Measurements from ENCODE around the gene FRS2.

DNA sequence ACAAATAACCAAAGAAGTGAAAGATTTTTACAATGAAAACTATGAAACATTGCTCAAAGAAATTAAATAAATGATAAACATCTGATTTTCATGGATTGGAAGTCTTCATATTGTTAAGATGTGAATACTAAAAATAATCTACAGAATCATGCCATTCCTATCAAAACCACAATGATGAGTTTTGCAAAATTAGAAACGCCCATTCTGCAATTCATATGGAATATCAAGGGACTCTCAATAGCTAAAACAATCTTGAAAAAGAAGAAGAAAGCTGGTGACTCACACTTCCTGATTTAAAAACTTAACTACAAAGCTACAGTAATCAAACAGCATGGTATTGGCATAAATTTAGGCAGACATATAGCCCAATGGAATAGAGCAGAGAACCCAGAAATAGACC is 74.9 kb downstream of the FRS2 start:
- TF ChIP-seq, protein P1, sequence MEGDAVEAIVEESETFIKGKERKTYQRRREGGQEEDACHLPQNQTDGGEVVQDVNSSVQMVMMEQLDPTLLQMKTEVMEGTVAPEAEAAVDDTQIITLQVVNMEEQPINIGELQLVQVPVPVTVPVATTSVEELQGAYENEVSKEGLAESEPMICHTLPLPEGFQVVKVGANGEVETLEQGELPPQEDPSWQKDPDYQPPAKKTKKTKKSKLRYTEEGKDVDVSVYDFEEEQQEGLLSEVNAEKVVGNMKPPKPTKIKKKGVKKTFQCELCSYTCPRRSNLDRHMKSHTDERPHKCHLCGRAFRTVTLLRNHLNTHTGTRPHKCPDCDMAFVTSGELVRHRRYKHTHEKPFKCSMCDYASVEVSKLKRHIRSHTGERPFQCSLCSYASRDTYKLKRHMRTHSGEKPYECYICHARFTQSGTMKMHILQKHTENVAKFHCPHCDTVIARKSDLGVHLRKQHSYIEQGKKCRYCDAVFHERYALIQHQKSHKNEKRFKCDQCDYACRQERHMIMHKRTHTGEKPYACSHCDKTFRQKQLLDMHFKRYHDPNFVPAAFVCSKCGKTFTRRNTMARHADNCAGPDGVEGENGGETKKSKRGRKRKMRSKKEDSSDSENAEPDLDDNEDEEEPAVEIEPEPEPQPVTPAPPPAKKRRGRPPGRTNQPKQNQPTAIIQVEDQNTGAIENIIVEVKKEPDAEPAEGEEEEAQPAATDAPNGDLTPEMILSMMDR (IDR thresholded peaks at IDR 0.05; ENCODE audit: poor library complexity, severe bottlenecking): no peak
- TF ChIP-seq POLR2AphosphoS5 (IDR thresholded peaks at IDR 0.05) (no peak), EZH2 (IDR thresholded peaks at IDR 0.05; ENCODE audit: borderline replicate concordance, insufficient read depth, low read length, poor library complexity, severe bottlenecking) (no peak), TAF1 (IDR thresholded peaks at IDR 0.05; ENCODE audit: low read depth) (no peak), RAD21 (conservative IDR thresholded peaks at IDR 0.05) (no peak)
- TF ChIP-seq, protein P2, sequence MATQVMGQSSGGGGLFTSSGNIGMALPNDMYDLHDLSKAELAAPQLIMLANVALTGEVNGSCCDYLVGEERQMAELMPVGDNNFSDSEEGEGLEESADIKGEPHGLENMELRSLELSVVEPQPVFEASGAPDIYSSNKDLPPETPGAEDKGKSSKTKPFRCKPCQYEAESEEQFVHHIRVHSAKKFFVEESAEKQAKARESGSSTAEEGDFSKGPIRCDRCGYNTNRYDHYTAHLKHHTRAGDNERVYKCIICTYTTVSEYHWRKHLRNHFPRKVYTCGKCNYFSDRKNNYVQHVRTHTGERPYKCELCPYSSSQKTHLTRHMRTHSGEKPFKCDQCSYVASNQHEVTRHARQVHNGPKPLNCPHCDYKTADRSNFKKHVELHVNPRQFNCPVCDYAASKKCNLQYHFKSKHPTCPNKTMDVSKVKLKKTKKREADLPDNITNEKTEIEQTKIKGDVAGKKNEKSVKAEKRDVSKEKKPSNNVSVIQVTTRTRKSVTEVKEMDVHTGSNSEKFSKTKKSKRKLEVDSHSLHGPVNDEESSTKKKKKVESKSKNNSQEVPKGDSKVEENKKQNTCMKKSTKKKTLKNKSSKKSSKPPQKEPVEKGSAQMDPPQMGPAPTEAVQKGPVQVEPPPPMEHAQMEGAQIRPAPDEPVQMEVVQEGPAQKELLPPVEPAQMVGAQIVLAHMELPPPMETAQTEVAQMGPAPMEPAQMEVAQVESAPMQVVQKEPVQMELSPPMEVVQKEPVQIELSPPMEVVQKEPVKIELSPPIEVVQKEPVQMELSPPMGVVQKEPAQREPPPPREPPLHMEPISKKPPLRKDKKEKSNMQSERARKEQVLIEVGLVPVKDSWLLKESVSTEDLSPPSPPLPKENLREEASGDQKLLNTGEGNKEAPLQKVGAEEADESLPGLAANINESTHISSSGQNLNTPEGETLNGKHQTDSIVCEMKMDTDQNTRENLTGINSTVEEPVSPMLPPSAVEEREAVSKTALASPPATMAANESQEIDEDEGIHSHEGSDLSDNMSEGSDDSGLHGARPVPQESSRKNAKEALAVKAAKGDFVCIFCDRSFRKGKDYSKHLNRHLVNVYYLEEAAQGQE (IDR thresholded peaks at IDR 0.05; ENCODE audit: borderline replicate concordance): no peak

Data from neural cell (in vitro differentiated cells).